Stomach smooth muscle (tissue), 2 donors: ENCODE data around the gene TMEM200C.
A peak's percentile ranks its signal among the peaks of the same experiment; 100 is the strongest.

Source experiments
- H3K27ac ChIP-seq: one replicate; pipeline ENCODE4 v1.7.0; 2013; ENCODE audit warnings: mild to moderate bottlenecking, low read length, inconsistent platforms
- H3K27me3 ChIP-seq, 2 donors: one replicate each; pipeline ENCODE4 v1.7.0; 2013; ENCODE audit warnings: low read length in 2 of 2; ENCODE audit not compliant: insufficient read depth in 2 of 2, control insufficient read depth in 1 of 2
- H3K36me3 ChIP-seq, 2 donors: one replicate each; pipeline ENCODE4 v1.7.0; 2013; ENCODE audit warnings: low read length in 2 of 2; ENCODE audit not compliant: control insufficient read depth in 2 of 2, insufficient read depth in 2 of 2
- H3K4me1 ChIP-seq: one replicate; pipeline ENCODE4 v1.7.0; 2013; ENCODE audit warnings: low read length; ENCODE audit not compliant: control insufficient read depth, insufficient read depth
- H3K4me3 ChIP-seq, 2 donors: one replicate each; pipeline ENCODE4 v1.7.0; 2013; ENCODE audit warnings: low read length in 2 of 2
- H3K9ac ChIP-seq, 2 donors: one replicate each; pipeline ENCODE4 v1.7.0; 2013; ENCODE audit warnings: low read length in 2 of 2, mild to moderate bottlenecking in 1 of 2
- H3K9me3 ChIP-seq, 2 donors: one replicate each; pipeline ENCODE4 v1.7.0; 2013; ENCODE audit warnings: low read length in 2 of 2; ENCODE audit not compliant: control insufficient read depth in 2 of 2
- donor health status: healthy.
- donor health status: Pancreatic carcinoma.

TMEM200C gene

DNA sequence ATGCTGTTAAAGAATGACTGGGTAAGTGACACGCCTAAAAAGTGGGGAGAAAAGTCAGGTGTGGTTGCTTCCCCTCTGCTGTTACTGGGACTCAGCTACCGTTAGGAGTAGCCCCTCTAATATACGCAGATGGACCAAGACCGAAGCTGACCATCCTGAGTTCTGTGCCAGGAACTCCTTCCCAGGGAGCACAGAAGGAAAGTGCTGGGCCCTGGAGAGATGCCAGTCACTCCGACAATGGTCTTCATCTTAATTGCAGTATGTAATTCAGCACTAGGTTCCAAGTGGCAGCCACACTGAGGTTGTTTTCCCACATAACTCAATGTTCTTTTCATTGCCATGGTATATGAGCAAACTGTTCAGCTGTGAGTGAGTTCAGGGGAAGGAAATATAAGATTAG is 19.6 kb upstream of the TMEM200C start:
- H3K27ac ChIP-seq = no peak overlapping the region
- no peaks in the 10 kb centered on the region for H3K4me1 ChIP-seq
- H3K27me3 ChIP-seq = peaks cover 0 to 5% of the 10 kb centered on the region in 2 donors
- no peak overlapping the region for H3K9ac ChIP-seq
- no peaks in the 10 kb centered on the region for H3K9me3 ChIP-seq
- H3K36me3 ChIP-seq = no peaks in the 10 kb centered on the region
- H3K4me3 ChIP-seq = no peak overlapping the region

DNA sequence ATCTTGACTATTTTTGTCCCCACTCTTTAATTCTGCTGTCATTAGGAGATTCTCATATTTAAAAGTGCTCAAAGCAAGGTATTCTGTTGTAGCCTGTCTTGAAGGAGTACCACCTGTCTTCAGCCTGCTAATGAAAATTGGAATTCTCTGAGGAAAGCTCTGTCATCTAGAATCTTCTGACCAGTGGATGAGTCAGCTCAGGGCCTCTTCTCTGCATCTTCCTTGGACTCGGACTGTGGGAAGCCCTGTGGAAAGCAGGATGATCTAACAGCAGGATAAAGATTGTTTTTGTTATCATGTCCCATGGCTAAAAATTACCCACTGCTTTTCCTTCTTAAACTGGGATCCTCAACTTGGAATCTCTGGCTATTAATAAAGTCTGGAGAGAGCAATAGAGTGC is 18.7 kb upstream of the TMEM200C start:
- Histone ChIP-seq H3K9me3 (no peaks in the 10 kb centered on the region), H3K27me3 (peaks cover 0 to 5% of the 10 kb centered on the region in 2 donors), H3K27ac (no peak overlapping the region), H3K36me3 (no peaks in the 10 kb centered on the region), H3K9ac (no peak overlapping the region), H3K4me3 (no peak overlapping the region), H3K4me1 (no peaks in the 10 kb centered on the region)

DNA sequence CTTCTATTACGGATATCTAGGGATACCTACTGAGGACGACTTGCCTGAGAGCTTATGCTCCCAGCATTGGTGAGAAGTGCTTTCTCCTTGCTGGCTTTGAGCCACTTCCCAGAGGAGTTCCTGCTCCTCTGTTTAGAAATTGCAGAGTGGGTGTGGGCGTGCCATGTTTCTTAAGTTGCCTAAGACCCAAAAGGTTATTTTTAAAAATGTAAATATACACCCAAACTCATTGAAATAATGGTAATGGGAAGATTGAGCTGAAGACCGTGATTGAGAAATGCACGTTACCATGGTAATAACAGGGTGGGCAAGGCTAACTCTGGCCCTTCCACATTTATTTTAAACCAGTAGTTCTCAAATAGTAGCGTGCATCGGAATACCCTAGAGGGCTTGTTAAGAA is 17.2 kb upstream of the TMEM200C start:
- H3K9ac ChIP-seq = no peak overlapping the region
- peaks cover 0 to 5% of the 10 kb centered on the region in 2 donors for H3K27me3 ChIP-seq
- H3K27ac ChIP-seq = no peak overlapping the region
- no peaks in the 10 kb centered on the region for H3K36me3 ChIP-seq
- H3K4me1 ChIP-seq = no peaks in the 10 kb centered on the region
- no peaks in the 10 kb centered on the region for H3K9me3 ChIP-seq
- no peak overlapping the region for H3K4me3 ChIP-seq

DNA sequence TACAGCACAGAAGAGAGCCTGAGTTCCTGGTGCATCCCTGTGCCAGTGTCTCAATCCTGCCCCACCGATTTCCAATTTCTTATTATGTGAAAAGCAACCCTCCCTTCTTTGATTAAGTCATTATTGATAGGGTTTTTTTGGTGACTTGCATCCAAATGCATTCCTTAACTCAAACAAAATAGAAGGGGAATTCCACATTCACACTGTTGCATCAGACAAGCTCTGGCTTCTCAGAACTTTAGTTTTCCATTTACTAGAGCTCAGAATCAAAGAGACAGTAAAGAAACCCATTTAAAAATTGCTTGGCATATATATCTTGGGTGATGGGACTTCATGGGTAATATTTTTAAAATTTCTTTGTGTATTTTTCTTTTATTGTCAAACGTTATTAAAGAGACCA is 13.8 kb upstream of the TMEM200C start:
- no peaks in the 10 kb centered on the region for H3K27me3 ChIP-seq
- no peak overlapping the region for H3K9ac ChIP-seq
- H3K36me3 ChIP-seq = no peaks in the 10 kb centered on the region
- H3K27ac ChIP-seq = no peak overlapping the region
- H3K9me3 ChIP-seq = no peaks in the 10 kb centered on the region
- H3K4me3 ChIP-seq = no peak overlapping the region
- H3K4me1 ChIP-seq = no peaks in the 10 kb centered on the region

DNA sequence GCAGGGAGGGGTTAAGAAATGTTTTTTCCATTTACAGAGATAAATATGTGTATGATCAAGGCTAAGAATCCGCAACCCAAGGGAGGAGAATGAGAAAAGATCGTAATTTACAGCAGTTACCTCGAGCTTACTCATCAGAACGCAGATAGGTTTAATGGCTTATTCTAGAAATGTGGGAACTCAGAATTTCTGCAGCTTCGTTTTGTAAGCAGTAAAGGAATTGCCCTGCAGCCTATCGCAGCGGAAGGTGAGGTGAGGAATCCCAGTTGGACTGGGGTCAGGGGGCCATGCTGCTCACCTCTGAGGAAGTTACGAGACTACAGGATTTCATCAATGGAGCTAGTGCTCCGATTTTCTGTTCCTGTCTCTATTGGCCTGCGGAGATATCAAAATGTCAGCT is 8.1 kb upstream of the TMEM200C start:
- no peak overlapping the region for H3K4me3 ChIP-seq
- peaks cover 0 to 8% of the 10 kb centered on the region in 2 donors for H3K27me3 ChIP-seq

DNA sequence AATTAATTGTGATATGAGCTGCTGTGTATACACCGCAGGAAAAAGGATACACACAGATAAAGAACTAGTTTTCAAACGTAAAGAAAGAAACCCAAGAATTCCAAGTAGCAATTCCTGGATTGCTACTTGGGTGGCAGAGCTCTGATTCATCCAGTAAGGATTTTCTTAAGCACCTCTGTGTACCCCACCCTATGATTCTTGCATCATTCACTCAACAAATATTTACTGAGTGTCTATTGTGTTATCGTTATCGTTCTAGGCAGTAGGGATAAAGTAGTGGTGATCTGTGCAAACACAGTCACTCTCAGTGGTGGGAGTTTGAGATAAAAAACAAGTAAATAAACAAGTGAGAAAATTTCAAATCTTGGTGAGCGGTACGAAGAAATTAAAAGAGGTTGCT is 4.9 kb upstream of the TMEM200C start:
- H3K36me3 ChIP-seq = no peaks in the 10 kb centered on the region
- no peak overlapping the region for H3K9ac ChIP-seq
- H3K4me3 ChIP-seq = no peak overlapping the region
- H3K27ac ChIP-seq = no peak overlapping the region
- H3K4me1 ChIP-seq = peaks cover 10% of the 10 kb centered on the region
- H3K27me3 ChIP-seq = peaks cover 9 to 23% of the 10 kb centered on the region in 2 donors
- no peaks in the 10 kb centered on the region for H3K9me3 ChIP-seq

More for the DNA sequence above, 8.1 kb upstream of the TMEM200C start:
- Histone ChIP-seq H3K9me3 (no peaks in the 10 kb centered on the region), H3K9ac (no peak overlapping the region), H3K36me3 (no peaks in the 10 kb centered on the region), H3K4me1 (no peaks in the 10 kb centered on the region), H3K27ac (no peak overlapping the region)

DNA sequence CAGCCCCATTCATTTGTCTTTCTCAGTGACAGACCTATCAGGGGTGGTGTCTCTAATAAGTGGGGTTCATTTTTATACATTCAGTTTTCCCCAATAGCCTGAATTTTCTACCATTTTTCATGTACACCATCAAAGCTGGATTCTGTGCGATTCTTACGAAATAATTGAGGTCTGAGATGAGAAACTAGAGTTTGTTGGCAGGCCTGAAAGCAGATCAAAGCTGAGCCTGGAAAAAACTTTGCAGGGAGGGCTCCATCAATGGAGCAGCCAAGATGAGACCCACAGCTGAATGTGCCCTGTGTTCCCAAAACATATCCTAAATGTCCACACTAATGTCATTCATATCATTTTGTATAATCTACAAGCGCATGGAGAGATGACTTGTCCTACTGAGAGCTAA is 4.5 kb upstream of the TMEM200C start:
- Histone ChIP-seq H3K36me3 (no peaks in the 10 kb centered on the region), H3K27me3 (peaks cover 9 to 26% of the 10 kb centered on the region in 2 donors), H3K27ac (no peak overlapping the region)

DNA sequence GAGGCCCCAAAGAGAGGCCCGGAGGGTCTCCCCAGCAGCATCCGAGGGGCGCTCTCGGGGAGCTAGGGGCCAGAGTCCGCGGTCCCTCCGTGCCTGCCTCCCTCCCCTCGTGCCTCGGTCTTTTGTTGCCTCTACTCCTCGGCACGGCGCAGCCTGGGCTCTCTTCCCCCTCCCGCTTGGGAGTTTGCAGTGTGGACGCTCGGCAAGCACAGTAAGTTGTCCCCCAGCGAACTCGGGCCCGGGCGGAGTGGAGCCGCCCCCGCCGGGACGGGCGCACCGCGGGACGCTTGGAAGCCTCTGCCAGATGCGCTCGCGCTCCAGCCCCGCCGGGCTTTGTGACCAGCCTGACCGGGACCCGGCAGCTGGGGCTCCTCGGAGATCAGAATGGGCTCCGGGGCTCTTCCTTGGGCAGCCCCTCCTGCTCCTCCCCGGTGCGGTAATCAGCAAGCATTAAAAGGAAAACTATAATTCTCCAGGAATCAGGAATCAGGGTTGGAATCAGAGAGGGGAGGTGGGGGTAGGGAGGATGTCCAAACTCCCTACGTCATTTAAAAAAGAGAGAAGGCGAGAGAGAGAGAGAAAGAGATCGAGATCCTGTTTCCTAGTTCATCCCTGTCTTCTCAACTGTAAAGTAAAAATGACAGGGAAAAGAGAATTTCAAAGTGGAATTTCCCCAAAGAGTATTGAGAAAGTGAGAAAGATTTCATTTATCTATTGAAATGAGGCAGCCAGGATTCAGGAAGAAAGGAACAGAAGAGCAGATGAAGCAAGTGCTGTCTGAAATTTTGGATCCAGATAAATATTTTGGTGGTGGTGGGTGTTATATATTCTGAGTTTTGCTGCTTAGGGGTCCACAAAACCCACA is 786 bp upstream of the TMEM200C start:
- Histone ChIP-seq H3K27me3 (peaks cover 28 to 58% of the 10 kb centered on the region in 2 donors), H3K4me1 (peaks cover 24% of the 10 kb centered on the region), H3K36me3 (no peaks in the 10 kb centered on the region), H3K9me3 (no peaks in the 10 kb centered on the region), H3K4me3 (peak overlapping the region; percentile 48 to 71), H3K9ac (peak overlapping the region; percentile 18 to 36), H3K27ac (no peak overlapping the region)

More for the DNA sequence above, 4.5 kb upstream of the TMEM200C start:
- Histone ChIP-seq H3K4me1 (peaks cover 13% of the 10 kb centered on the region), H3K9ac (no peak overlapping the region), H3K4me3 (no peak overlapping the region), H3K9me3 (no peaks in the 10 kb centered on the region)

DNA sequence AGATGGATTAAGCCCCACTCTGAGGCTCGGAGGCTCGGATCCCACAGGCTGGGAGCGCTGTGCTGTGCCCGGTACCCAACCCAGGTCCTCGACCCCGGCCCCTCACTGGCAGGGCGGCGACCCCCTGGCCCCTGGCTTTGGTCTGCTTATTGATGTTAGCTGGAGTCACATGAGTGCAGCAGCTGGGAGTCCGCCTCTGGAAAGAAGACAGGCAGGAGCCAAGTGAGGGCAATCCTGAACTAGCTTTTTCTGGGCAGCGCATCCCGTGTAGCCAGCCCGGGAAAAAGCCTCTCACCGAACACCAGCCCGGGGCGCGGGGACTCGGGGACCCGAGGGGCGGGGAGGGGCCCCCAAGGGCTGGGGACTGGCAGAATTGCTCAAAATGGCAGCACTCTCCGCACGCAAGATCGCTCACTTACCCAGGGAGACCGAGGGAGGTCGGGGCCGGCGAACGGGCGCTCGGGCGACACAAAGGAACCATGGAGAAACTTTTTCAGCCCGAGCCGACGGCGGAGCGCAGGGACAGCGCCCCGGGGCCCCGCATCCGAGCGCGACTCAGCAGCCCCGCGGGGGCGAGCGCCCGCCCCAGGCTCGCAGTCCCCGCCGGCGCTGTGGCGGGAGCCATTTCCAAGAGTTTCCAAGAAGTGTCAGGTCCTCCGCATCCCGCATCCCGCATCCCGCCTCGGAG is 567 bp downstream of the TMEM200C start:
- H3K4me3 ChIP-seq = peak overlapping the region; percentile 42 to 67
- H3K36me3 ChIP-seq = no peaks in the 10 kb centered on the region

DNA sequence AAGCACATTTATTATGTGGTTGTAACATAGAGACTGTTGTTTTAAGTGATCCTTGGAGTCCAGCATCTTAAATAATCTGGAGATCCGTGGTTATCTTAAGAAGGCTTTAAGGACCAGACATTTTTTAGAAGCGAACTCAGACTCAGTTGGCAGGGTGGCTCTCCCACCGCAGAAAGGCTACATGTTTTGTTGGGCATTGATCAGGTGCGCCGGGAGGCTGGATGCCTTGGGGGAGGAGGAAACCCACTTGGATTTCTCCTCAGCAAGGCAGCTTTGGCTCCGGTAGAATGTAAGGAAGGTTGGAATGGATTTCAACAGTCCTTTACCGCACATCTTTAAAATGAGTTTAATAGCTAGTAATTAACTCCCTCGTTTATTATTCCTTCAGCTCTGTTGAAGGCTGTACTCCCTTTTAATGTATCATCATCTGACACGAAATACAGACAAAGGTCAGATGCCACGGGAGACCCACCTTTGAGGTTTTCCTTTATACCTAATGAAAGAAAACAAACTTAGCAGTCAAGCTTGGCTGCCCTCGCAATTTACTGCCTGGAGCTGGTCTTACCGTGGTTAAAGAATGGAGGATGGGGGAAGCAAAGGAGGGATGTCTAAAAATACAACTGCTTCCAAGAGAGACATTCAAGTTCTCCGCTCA is 1.2 kb downstream of the TMEM200C start:
- Histone ChIP-seq H3K27me3 (peaks cover 34 to 64% of the 10 kb centered on the region in 2 donors), H3K9me3 (no peaks in the 10 kb centered on the region), H3K36me3 (no peaks in the 10 kb centered on the region), H3K4me3 (peak overlapping the region in 1 of 2 donors; percentile 67), H3K9ac (no peak overlapping the region), H3K27ac (no peak overlapping the region), H3K4me1 (peaks cover 30% of the 10 kb centered on the region)

More for the DNA sequence above, 567 bp downstream of the TMEM200C start:
- Histone ChIP-seq H3K9me3 (no peaks in the 10 kb centered on the region), H3K4me1 (peaks cover 30% of the 10 kb centered on the region), H3K27me3 (peaks cover 33 to 64% of the 10 kb centered on the region in 2 donors), H3K27ac (no peak overlapping the region), H3K9ac (peak overlapping the region in 1 of 2 donors; percentile 31)
